HCT116 (cell line): Measurements from ENCODE around the gene TOLLIP. TPM values are rescaled to one million over a fixed set of nuclear protein-coding genes. Genes with fewer than 3 reads are reported as not detected.

ENCODE experiments used
- ATAC-seq: fragments of 200-7000 bp; cut with Tn5 transposase; 2 replicates; pipeline ENCODE4 v1.9.1; 2020; ENCODE audit warnings: mild to moderate bottlenecking, moderate library complexity
- BruUV-seq: library from RNA; stranded (reverse); fragments of 400-500 nt; replicated peaks from 2 replicates; lab custom pipeline; 2021; lab: Mats Ljungman, UMichigan
- CTCF ChIA-PET: fragments of 300-600 bp; sonication (Branson Sonifier 250); formaldehyde crosslinking; loops from one replicate; lab custom pipeline; 2021; ENCODE audit warnings: antibody characterized with exemption; lab: Charles Lee
- POLR2A ChIA-PET: fragments of 300-600, 350-600 bp; sonication (Branson Sonifier 250); formaldehyde crosslinking; loops from one replicate; lab custom pipeline; 2021; ENCODE audit warnings: antibody characterized with exemption; lab: Charles Lee
- RAD21 ChIA-PET, 2 experiments: fragments of 300-600 bp; sonication (Branson Sonifier 250); formaldehyde crosslinking; loops; one replicate each; lab custom pipeline; 2023; ENCODE audit warnings: low total read pairs in 2 of 2; ENCODE audit not compliant: uncharacterized antibody in 2 of 2, unreplicated experiment in 2 of 2, low non-redundant PET in 1 of 2; lab: Charles Lee
- DNase-seq: peaks from one replicate; pipeline ENCODE4 v3.0.0-alpha.2; 2010; ENCODE audit warnings: low read depth, low spot score
- H2AFZ ChIP-seq: fragments of 200-600 bp; shearing (Covaris generic), sonication (generic); 2 replicates; pipeline ENCODE4 v1.6.1; 2017; ENCODE audit warnings: low read depth, mixed run types, mixed read lengths, antibody characterized with exemption, low read length; ENCODE audit not compliant: poor library complexity, severe bottlenecking
- H3K27ac ChIP-seq: 2 replicates; pipeline ENCODE4 v1.5.1; 2012; ENCODE audit warnings: low read depth, low read length
- H3K27me3 ChIP-seq: fragments of 200-600 bp; sonication (generic); 2 replicates; pipeline ENCODE4 v1.6.1; 2016; ENCODE audit warnings: mixed run types, low read length, mixed read lengths; ENCODE audit not compliant: insufficient read depth
- H3K36me3 ChIP-seq, 2 experiments: fragments of 200-500 bp in 1 of 2; fragments of 200-600 bp in 1 of 2; sonication (Bioruptor generic) in 1 of 2; sonication (generic) in 1 of 2; 2 replicates each; pipeline versions ENCODE4 v1.5.1 to v1.6.1; 2014 to 2016; ENCODE audit warnings: low read length in 2 of 2, inconsistent platforms in 1 of 2, mixed read lengths in 1 of 2, mixed run types in 1 of 2; ENCODE audit not compliant: insufficient read depth in 2 of 2, control insufficient read depth in 1 of 2
- H3K4me1 ChIP-seq, 2 experiments: fragments of 200-600 bp in 1 of 2; sonication (generic) in 1 of 2; 2 replicates each; pipeline versions ENCODE4 v1.5.1 to v1.6.1; 2012 to 2017; ENCODE audit warnings: low read length in 2 of 2, inconsistent platforms in 1 of 2, mild to moderate bottlenecking in 1 of 2, mixed read lengths in 1 of 2, mixed run types in 1 of 2, moderate library complexity in 1 of 2; ENCODE audit not compliant: insufficient read depth in 2 of 2, control insufficient read depth in 1 of 2
- H3K4me2 ChIP-seq: fragments of 200-600 bp; sonication (generic); 2 replicates; pipeline ENCODE4 v1.6.1; 2017; ENCODE audit warnings: mixed run types, low read length, mixed read lengths
- H3K4me3 ChIP-seq, 2 experiments: fragments of 200-600 bp in 1 of 2; sonication (generic) in 1 of 2; replicated peaks in 1 of 2; 2 replicates each; pipeline ENCODE4 v1.5.1; 2011 to 2016; ENCODE audit warnings: low read length in 2 of 2, control low read depth in 1 of 2, low read depth in 1 of 2, mild to moderate bottlenecking in 1 of 2, mixed read lengths in 1 of 2, mixed run types in 1 of 2
- H3K79me2 ChIP-seq: fragments of 200-600 bp; sonication (generic); 2 replicates; pipeline ENCODE4 v1.6.1; 2017; ENCODE audit warnings: mild to moderate bottlenecking, mixed run types, low read length, moderate library complexity, mixed read lengths; ENCODE audit not compliant: insufficient read depth
- H3K9ac ChIP-seq: fragments of 200-600 bp; sonication (generic); 2 replicates; pipeline ENCODE4 v1.6.1; 2016; ENCODE audit warnings: low read length, mixed read lengths
- H3K9me2 ChIP-seq: fragments of 200-600 bp; sonication (generic), shearing (Covaris generic); 2 replicates; pipeline ENCODE4 v1.6.1; 2017; ENCODE audit warnings: mixed run types, mild to moderate bottlenecking, moderate library complexity; ENCODE audit not compliant: insufficient read depth
- H3K9me3 ChIP-seq, 2 experiments: fragments of 200-500 bp in 1 of 2; fragments of 200-600 bp in 1 of 2; sonication (Bioruptor generic) in 1 of 2; sonication (generic) in 1 of 2; 2 replicates each; pipeline ENCODE4 v1.6.1; 2014 to 2017; ENCODE audit warnings: low read length in 2 of 2, mixed read lengths in 2 of 2, inconsistent platforms in 1 of 2, low read depth in 1 of 2, mild to moderate bottlenecking in 1 of 2, mixed run types in 1 of 2, moderate library complexity in 1 of 2; ENCODE audit not compliant: control insufficient read depth in 1 of 2, insufficient read depth in 1 of 2
- H4K20me1 ChIP-seq: fragments of 200-600 bp; sonication (generic), shearing (Covaris generic); 2 replicates; pipeline ENCODE4 v1.6.1; 2017; ENCODE audit warnings: mixed run types, mild to moderate bottlenecking, moderate library complexity; ENCODE audit not compliant: insufficient read depth
- ATF3 ChIP-seq: IDR thresholded peaks from 2 replicates; pipeline ENCODE4 v1.6.1; 2012
- CBX3 ChIP-seq: IDR thresholded peaks from 2 replicates; pipeline ENCODE4 v1.6.1; 2012; ENCODE audit warnings: low read depth
- CTCF ChIP-seq, 3 experiments: fragments of 200-600 bp in 1 of 3; sonication (generic) in 1 of 3; IDR thresholded peaks in 2 of 3; conservative IDR thresholded peaks in 1 of 3; 2 replicates each; pipeline ENCODE4 v1.5.1; 2012 to 2017; ENCODE audit warnings: low read depth in 2 of 3, low read length in 2 of 3, antibody characterized with exemption in 1 of 3, borderline replicate concordance in 1 of 3, control low read depth in 1 of 3, mild to moderate bottlenecking in 1 of 3, mixed read lengths in 1 of 3, mixed run types in 1 of 3, moderate library complexity in 1 of 3; ENCODE audit not compliant: insufficient read depth in 1 of 3
- POLR2A ChIP-seq: IDR thresholded peaks from 2 replicates; pipeline ENCODE4 v1.7.0; 2011; ENCODE audit warnings: borderline replicate concordance; ENCODE audit not compliant: insufficient read depth, insufficient read length; ENCODE audit errors: extremely low read depth
- SP1 ChIP-seq: IDR thresholded peaks from 2 replicates; pipeline ENCODE4 v1.6.1; 2012; ENCODE audit warnings: low read depth
- SRF ChIP-seq: IDR thresholded peaks from 2 replicates; pipeline ENCODE4 v1.6.1; 2012; ENCODE audit warnings: low read depth
- intact Hi-C: fragments of 100-400 bp; cut with micrococcal nuclease; formaldehyde crosslinking; loops from 2 replicates; pipeline ENCODE4 v1.10.0; 2022
- total RNA-seq: library from RNA; stranded (reverse); gene quantifications from one replicate; pipeline ENCODE4 v1.2.1, GENCODE V29; 2021; ENCODE audit not compliant: unreplicated experiment

The TOLLIP gene
- total RNA-seq, 1 experiment from 2014 or later: 28.5 TPM

- TF ChIP-seq CTCF (IDR thresholded peaks at IDR 0.05 in 2 of 3, conservative IDR thresholded peaks at IDR 0.05 in 1 of 3; ENCODE audit: borderline replicate concordance in 1 of 3, insufficient read depth in 1 of 3, low read depth in 2 of 3, low read length in 2 of 3) (no peak), SRF (no peak)
These were observed 1.3 kb downstream of the TOLLIP start (continued) for GRCh38 chr11:1307998-1308742.

- Histone ChIP-seq H2AFZ (no peak overlapping the region), H3K36me3 (0 out of 4 replicates have a peak, but pooled peaks cover 0 to 2% of the 10 kb centered on the region in 2 experiments), H3K79me2 (peaks cover 33% of the 10 kb centered on the region), H4K20me1 (no peaks in the 10 kb centered on the region)
- TF ChIP-seq CTCF (IDR thresholded peaks at IDR 0.05 in 2 of 3, conservative IDR thresholded peaks at IDR 0.05 in 1 of 3; ENCODE audit: borderline replicate concordance in 1 of 3, insufficient read depth in 1 of 3, low read depth in 2 of 3, low read length in 2 of 3) (no peak), ATF3 (no peak), SP1 (no peak), CBX3 (no peak), POLR2A (no peak)
- TF ChIP-seq, all 23 proteins: peak for 0
- RAD21 ChIA-PET: no interaction called here
- Histone ChIP-seq H3K27me3 (no peaks in the 10 kb centered on the region), H3K9ac (no peak overlapping the region), H3K27ac (no peak overlapping the region), H3K4me3 (no peak overlapping the region), H3K9me3 (peaks cover 0 to 15% of the 10 kb centered on the region in 2 experiments; a peak in 1 of 4 replicates), H3K4me1 (peaks cover 5 to 27% of the 10 kb centered on the region in 2 experiments; a peak in 3 of 4 replicates), H3K4me2 (no peak overlapping the region), H3K9me2 (no peaks in the 10 kb centered on the region)
- BruUV-seq: no TSS peak
- CTCF ChIA-PET: no interaction called here
- ATAC-seq: no peak
- DNase-seq: no peak
- intact Hi-C loops: loop anchor here (5.0 kb wide), 1 partner anchor 45 kb away; no protein-coding TSS in a partner anchor
- POLR2A ChIA-PET: no interaction called here
These were observed 2.1 kb downstream of the TOLLIP start for GRCh38 chr11:1307163-1307870.
